ENCODE data around the gene SMIM41. TPM values are rescaled to one million over a fixed set of nuclear protein-coding genes. Genes with fewer than 3 reads are reported as not detected.

SMIM41 gene
- total RNA-seq, 1 experiment from 2014 or later: not detected

DNA sequence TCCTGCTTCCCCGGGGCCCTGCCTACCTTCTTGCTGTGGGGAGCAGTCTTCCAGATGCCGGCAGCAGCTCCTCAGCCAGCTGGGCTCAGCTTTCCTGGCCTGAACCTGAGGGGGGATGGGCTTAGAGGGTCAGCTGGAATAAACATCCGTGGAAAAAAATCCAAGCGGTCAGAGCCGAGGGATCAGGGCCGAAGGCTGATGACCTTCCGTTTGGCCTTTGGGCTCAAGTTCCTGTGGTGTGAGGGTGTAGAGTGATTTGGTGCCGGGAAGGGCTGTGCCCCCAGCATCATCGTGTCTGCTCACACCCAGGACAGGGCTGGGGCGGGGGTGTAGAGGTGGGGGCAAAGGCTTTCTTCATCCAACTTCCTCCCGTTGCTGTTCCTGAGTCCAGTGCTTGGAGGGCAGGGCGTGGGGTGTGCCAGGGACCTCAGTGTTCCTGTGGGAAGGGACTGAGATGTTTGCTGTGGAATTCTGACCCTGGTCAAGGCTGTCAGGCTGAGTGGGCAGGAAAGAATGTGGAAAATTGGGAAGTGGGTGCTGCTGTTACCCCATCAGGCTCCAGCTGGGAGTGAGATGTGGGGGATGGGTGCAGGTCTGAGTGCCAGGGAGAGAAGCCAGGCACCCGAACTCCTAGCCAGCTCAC lies 2.6 kb downstream of the SMIM41 start:
- Histone ChIP-seq H3K36me3 (ENCODE audit: control insufficient read depth, insufficient read depth, low read length) (no peaks in the 10 kb centered on the region; the same call in 1 of the 2 replicates), H3K4me3 (ENCODE audit: low read depth, low read length) (no peak overlapping the region), H3K4me1 (no peaks in the 10 kb centered on the region), H3K27me3 (replicated peaks; ENCODE audit: control insufficient read depth, insufficient read depth, low read length) (no peaks in the 10 kb centered on the region), H3K9me3 (no peaks in the 10 kb centered on the region)
- H3K27ac Mint-ChIP-seq (ENCODE audit: unreplicated experiment): peak overlapping the region; percentile 6
- H3K27me3 Mint-ChIP-seq (ENCODE audit: insufficient read depth, unreplicated experiment): no peaks in the 10 kb centered on the region
- peaks cover 7% of the 10 kb centered on the region for H3K4me1 Mint-ChIP-seq (ENCODE audit: low read depth, unreplicated experiment)
- H3K9me3 Mint-ChIP-seq (ENCODE audit: unreplicated experiment): no peaks in the 10 kb centered on the region
- peaks cover 14% of the 10 kb centered on the region for H3K36me3 Mint-ChIP-seq (ENCODE audit: insufficient read depth, unreplicated experiment)
- intact Hi-C loops (cut with micrococcal nuclease; ENCODE audit: unreplicated experiment): loop anchor here (2.0 kb wide), 1 partner anchor 39 kb away; no protein-coding TSS in a partner anchor
- TF ChIP-seq, protein P1, sequence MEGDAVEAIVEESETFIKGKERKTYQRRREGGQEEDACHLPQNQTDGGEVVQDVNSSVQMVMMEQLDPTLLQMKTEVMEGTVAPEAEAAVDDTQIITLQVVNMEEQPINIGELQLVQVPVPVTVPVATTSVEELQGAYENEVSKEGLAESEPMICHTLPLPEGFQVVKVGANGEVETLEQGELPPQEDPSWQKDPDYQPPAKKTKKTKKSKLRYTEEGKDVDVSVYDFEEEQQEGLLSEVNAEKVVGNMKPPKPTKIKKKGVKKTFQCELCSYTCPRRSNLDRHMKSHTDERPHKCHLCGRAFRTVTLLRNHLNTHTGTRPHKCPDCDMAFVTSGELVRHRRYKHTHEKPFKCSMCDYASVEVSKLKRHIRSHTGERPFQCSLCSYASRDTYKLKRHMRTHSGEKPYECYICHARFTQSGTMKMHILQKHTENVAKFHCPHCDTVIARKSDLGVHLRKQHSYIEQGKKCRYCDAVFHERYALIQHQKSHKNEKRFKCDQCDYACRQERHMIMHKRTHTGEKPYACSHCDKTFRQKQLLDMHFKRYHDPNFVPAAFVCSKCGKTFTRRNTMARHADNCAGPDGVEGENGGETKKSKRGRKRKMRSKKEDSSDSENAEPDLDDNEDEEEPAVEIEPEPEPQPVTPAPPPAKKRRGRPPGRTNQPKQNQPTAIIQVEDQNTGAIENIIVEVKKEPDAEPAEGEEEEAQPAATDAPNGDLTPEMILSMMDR (IDR thresholded peaks at IDR 0.05; ENCODE audit: insufficient read depth in 1 of 2, low read depth in 1 of 2, low read length in 1 of 2, severe bottlenecking in 1 of 2, unreplicated experiment in 1 of 2): no peak
- no peak overlapping the region for H3K4me3 Mint-ChIP-seq (ENCODE audit: unreplicated experiment)
- DNase-seq: no peak
- CTCF ChIA-PET: interaction anchor here (0.7 to 6.4 kb wide), 9 partner anchors 10 to 201 kb away, joined by 3 to 102 read pairs (median 5); partner anchors contain the start of genes ATG101 and NR4A1
- POLR2A ChIA-PET: no interaction called here
- BruUV-seq (replicated peaks): no TSS peak

DNA sequence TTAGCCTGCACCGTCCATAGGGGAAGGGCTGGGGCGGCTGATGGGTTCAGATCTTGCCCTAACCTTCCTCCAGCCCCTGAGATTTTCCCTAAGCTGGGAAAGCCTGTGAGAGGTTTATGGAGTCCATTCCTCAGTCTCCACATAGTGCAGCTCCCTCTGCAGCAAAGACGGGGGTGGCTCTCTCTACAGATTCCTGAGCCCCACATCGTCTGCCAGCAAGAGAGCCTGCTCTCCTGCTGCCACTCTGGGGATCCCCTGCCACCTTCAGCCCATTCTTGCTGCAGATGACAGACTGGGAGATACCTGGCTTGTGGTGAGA lies 3.1 kb downstream of the SMIM41 start:
- ChIA-PET POLR2A (interaction anchor here (0.5 kb wide), 1 partner anchor 11 kb away, joined by 3 read pairs; no protein-coding TSS in a partner anchor), CTCF (interaction anchor here (0.5 to 6.4 kb wide), 10 partner anchors 11 to 1196 kb away, joined by 3 to 102 read pairs (median 4); partner anchors contain the start of genes ATG101 and NR4A1)
- intact Hi-C loops (cut with micrococcal nuclease; ENCODE audit: unreplicated experiment): loop anchor here (2.0 kb wide), 1 partner anchor 38 kb away; no protein-coding TSS in a partner anchor
- BruUV-seq (replicated peaks): no TSS peak
- H3K9me3 ChIP-seq: no peaks in the 10 kb centered on the region
- no peaks in the 10 kb centered on the region for H3K9me3 Mint-ChIP-seq (ENCODE audit: unreplicated experiment)
- no peaks in the 10 kb centered on the region; the same call in 1 of the 2 replicates for H3K36me3 ChIP-seq (ENCODE audit: control insufficient read depth, insufficient read depth, low read length)
- TF ChIP-seq, protein P1 (IDR thresholded peaks at IDR 0.05; ENCODE audit: insufficient read depth in 1 of 2, low read depth in 1 of 2, low read length in 1 of 2, severe bottlenecking in 1 of 2, unreplicated experiment in 1 of 2): no peak
- H3K27me3 Mint-ChIP-seq (ENCODE audit: insufficient read depth, unreplicated experiment): no peaks in the 10 kb centered on the region
- no peak overlapping the region for H3K4me3 Mint-ChIP-seq (ENCODE audit: unreplicated experiment)
- H3K4me3 ChIP-seq (ENCODE audit: low read depth, low read length): no peak overlapping the region
- H3K4me1 ChIP-seq: no peaks in the 10 kb centered on the region
- H3K27me3 ChIP-seq (replicated peaks; ENCODE audit: control insufficient read depth, insufficient read depth, low read length): no peaks in the 10 kb centered on the region
- no peak overlapping the region for H3K27ac Mint-ChIP-seq (ENCODE audit: unreplicated experiment)
- H3K36me3 Mint-ChIP-seq (ENCODE audit: insufficient read depth, unreplicated experiment): peaks cover 9% of the 10 kb centered on the region
- DNase-seq: no peak
- peaks cover 7% of the 10 kb centered on the region for H3K4me1 Mint-ChIP-seq (ENCODE audit: low read depth, unreplicated experiment)

DNA sequence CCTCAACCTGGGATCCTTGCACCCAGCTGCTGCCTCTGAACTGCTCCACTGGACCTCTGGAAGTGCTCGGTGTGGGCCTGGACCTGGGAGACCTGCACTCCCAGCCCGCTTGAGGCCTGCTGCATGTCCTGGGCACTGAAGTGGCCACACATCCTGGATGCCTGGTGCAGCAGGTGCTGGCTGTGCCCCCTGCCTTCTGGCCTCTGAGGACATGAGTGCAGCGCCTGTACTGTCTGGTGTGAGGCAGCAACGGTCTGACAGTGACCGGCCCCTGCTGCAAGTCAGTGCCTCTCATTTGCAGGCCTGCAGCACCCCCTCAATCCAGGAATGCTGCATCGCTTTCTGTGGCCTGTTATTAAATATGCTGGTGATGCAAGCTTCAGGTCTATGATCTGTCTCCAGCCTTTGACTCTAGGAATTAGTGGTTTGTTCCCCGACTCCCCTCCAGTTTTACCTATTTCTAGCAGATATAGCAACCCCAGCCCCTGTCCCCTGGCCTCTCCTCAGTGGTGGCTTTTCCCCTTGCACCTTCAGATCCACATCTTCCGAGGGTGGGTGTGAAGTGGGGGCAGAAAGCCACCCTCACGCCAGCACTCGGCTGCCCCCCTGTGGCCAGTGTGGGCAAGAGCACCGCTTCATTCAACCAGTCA lies 3.6 kb downstream of the SMIM41 start:
- intact Hi-C loops (cut with micrococcal nuclease; ENCODE audit: unreplicated experiment): loop anchor here (1.0 to 2.0 kb wide), 4 partner anchors 14 to 58 kb away; partner anchors contain the start of genes ATG101 and NR4A1
- Histone ChIP-seq H3K27me3 (replicated peaks; ENCODE audit: control insufficient read depth, insufficient read depth, low read length) (no peaks in the 10 kb centered on the region), H3K4me3 (ENCODE audit: low read depth, low read length) (no peak overlapping the region), H3K36me3 (ENCODE audit: control insufficient read depth, insufficient read depth, low read length) (no peaks in the 10 kb centered on the region; the same call in 1 of the 2 replicates), H3K9me3 (no peaks in the 10 kb centered on the region), H3K4me1 (no peaks in the 10 kb centered on the region)
- Mint-ChIP-seq H3K27ac (ENCODE audit: unreplicated experiment) (no peak overlapping the region), H3K36me3 (ENCODE audit: insufficient read depth, unreplicated experiment) (peaks cover 5% of the 10 kb centered on the region), H3K4me3 (ENCODE audit: unreplicated experiment) (no peak overlapping the region), H3K4me1 (ENCODE audit: low read depth, unreplicated experiment) (peaks cover 7% of the 10 kb centered on the region), H3K27me3 (ENCODE audit: insufficient read depth, unreplicated experiment) (no peaks in the 10 kb centered on the region), H3K9me3 (ENCODE audit: unreplicated experiment) (no peaks in the 10 kb centered on the region)
- DNase-seq: peak; percentile 68 to 82
- ChIA-PET POLR2A (interaction anchor here (0.5 kb wide), 1 partner anchor 10 kb away, joined by 3 read pairs; no protein-coding TSS in a partner anchor), CTCF (interaction anchor here (0.5 to 6.4 kb wide), 10 partner anchors 11 to 1196 kb away, joined by 3 to 102 read pairs (median 4); partner anchors contain the start of genes ATG101 and NR4A1)
- no TSS peak for BruUV-seq (replicated peaks)
- TF ChIP-seq, protein P1 (IDR thresholded peaks at IDR 0.05; ENCODE audit: insufficient read depth in 1 of 2, low read depth in 1 of 2, low read length in 1 of 2, severe bottlenecking in 1 of 2, unreplicated experiment in 1 of 2): peak; percentile 98
